HepG2 (cell line): Measurements from ENCODE around the gene OGT.
"Not testable (repeated sequence)": the region's sequence is repeated elsewhere in the genome, so short reads cannot be mapped to it uniquely, and the experiment has no call there.

Source experiments
- ATF2 ChIP-seq: sonication (generic); formaldehyde crosslinking; IDR thresholded peaks from 2 replicates; pipeline ENCODE4 v1.4.0; 2020; ENCODE audit warnings: missing genetic modification reagents
- CHD2 ChIP-seq: IDR thresholded peaks from 2 replicates; pipeline ENCODE4 v1.6.1; 2011; ENCODE audit warnings: low read depth, low read length, improper control_type of control experiment
- CTCF ChIP-seq: sonication (generic); formaldehyde crosslinking; IDR thresholded peaks from 2 replicates; pipeline ENCODE4 v1.5.0; 2020; ENCODE audit warnings: mild to moderate bottlenecking, missing genetic modification reagents, moderate library complexity
- HDAC2 ChIP-seq: sonication (generic); formaldehyde crosslinking; IDR thresholded peaks from 2 replicates; pipeline ENCODE4 v1.4.0; 2020; ENCODE audit warnings: missing genetic modification reagents
- HHEX ChIP-seq: IDR thresholded peaks from 2 replicates; pipeline ENCODE4 v1.6.1; 2016; ENCODE audit warnings: control low read depth
- HNRNPLL ChIP-seq: fragments of 200-400 bp; formaldehyde crosslinking; IDR thresholded peaks from 2 replicates; pipeline ENCODE4 v1.6.1; 2017; ENCODE audit warnings: mild to moderate bottlenecking, low read depth, low read length; ENCODE audit not compliant: poor library complexity, severe bottlenecking
- POLR2A ChIP-seq, 2 experiments: IDR thresholded peaks; 2 replicates each; pipeline ENCODE4 v1.6.1; 2011; ENCODE audit warnings: low read depth in 2 of 2, low read length in 2 of 2, mild to moderate bottlenecking in 1 of 2, moderate library complexity in 1 of 2; ENCODE audit not compliant: insufficient read depth in 1 of 2
- SOX5 ChIP-seq: IDR thresholded peaks from 2 replicates; pipeline ENCODE4 v1.6.1; 2016; ENCODE audit warnings: borderline replicate concordance
- TAF1 ChIP-seq: sonication (generic); formaldehyde crosslinking; IDR thresholded peaks from 2 replicates; pipeline ENCODE4 v1.4.0; 2020; ENCODE audit warnings: missing genetic modification reagents
- USF2 ChIP-seq, 2 experiments: sonication (generic) in 1 of 2; formaldehyde crosslinking in 1 of 2; IDR thresholded peaks; 2 replicates each; pipeline versions ENCODE4 v1.5.1 to v1.6.1; 2011 to 2020; ENCODE audit warnings: borderline replicate concordance in 1 of 2, low read depth in 1 of 2, low read length in 1 of 2, mild to moderate bottlenecking in 1 of 2, missing genetic modification reagents in 1 of 2, moderate library complexity in 1 of 2
- ZNF660 ChIP-seq: sonication (generic); formaldehyde crosslinking; IDR thresholded peaks from 2 replicates; pipeline ENCODE4 v1.5.1; 2020; ENCODE audit warnings: mild to moderate bottlenecking, low read depth, missing genetic modification reagents, borderline replicate concordance
- ZSCAN20 ChIP-seq: sonication (generic); formaldehyde crosslinking; IDR thresholded peaks from 2 replicates; pipeline ENCODE4 v1.4.0; 2020; ENCODE audit warnings: missing genetic modification reagents, mild to moderate bottlenecking, borderline replicate concordance

GRCh38 chrX:71593210-71593609, 60.3 kb downstream of the OGT start:
- TF ChIP-seq USF2 (IDR thresholded peaks at IDR 0.05; ENCODE audit: low read depth, low read length); USF2 (CRISPR knock-in tag; IDR thresholded peaks at IDR 0.05; ENCODE audit: borderline replicate concordance); TAF1 (CRISPR knock-in tag); ATF2 (CRISPR knock-in tag); HDAC2 (CRISPR knock-in tag); POLR2A (IDR thresholded peaks at IDR 0.05; ENCODE audit: insufficient read depth in 1 of 2, low read depth in 2 of 2, low read length in 2 of 2); SOX5 (CRISPR knock-in tag); CHD2; ZNF660 (CRISPR knock-in tag); HNRNPLL; ZSCAN20; CTCF (CRISPR knock-in tag); HHEX (CRISPR knock-in tag): not testable (repeated sequence)
